Stimulated activated CD8-positive, alpha-beta memory T cell treated with anti-CD3 and anti-CD28 coated beads, Interleukin-2, amount 100 ng/mL, for 1 hour (primary cell): ENCODE measurements around the gene IER3.

Experiments used
- DNase-seq, 2 donors: peaks; one replicate each; pipeline ENCODE4 v3.0.0-alpha.2; 2020; ENCODE audit warnings: low read depth in 2 of 2

Gene IER3

DNA sequence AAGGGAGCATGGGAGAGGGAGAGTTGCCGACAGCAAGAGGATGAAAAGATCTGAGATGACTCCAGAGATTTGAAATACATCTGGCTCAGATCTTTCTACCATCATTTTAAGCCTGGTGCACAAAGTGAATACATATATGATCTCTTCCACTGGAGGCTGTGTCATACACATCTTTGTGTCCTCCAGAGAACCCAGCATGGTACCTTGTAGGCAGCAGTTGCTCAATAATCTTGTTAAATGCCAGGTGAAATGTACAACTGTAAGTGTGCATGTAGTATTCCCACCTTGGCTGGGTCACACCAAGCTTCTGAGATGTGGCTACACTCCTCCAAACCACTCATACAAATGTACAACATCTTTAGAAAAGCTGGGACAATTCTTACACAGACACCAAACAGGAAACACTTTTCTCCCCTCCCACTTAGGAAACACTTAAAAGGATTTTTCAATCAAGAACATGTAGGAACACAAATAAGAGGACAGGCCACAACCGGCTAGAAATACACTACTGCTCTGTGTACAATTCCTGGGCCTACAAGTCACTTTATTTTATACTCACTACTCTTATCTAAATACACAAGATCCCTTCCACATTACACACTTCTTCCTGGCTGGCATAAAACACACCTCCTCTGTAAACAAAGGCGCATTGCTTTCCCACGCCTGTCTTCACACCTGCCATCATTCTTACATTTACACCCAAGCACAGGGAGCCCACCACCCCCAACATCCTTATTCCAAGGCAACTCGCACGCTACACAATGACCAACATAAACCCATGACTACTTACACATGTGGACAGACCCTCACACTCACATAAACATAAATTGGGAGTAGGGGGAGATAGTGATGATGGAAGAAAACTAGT lies 3.8 kb upstream of the IER3 start:
- DNase-seq, result no peak

DNA sequence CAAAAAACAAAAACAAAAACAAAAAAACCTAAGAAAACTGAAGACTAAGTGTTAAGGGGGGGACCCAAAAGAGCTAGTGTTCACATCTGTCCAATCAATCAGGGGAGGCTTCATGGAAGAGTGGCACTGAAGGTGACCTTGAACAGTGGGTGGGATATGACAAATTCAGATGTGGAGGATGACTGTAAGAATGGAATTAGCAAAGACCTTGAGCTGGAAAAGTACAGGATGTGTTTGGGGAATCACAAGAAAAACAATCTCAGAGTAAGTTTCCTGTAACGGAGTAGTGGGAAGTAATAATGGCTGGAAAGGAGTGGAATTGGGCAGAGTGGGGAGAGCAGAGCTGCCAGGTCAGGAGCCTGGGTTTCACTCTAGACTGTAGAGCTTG lies 2.9 kb upstream of the IER3 start:
- DNase-seq, result no peak

GRCh38 chr6:30743099-30744053 lies 971 bp downstream of the IER3 start:
- DNase-seq, result no peak

DNA sequence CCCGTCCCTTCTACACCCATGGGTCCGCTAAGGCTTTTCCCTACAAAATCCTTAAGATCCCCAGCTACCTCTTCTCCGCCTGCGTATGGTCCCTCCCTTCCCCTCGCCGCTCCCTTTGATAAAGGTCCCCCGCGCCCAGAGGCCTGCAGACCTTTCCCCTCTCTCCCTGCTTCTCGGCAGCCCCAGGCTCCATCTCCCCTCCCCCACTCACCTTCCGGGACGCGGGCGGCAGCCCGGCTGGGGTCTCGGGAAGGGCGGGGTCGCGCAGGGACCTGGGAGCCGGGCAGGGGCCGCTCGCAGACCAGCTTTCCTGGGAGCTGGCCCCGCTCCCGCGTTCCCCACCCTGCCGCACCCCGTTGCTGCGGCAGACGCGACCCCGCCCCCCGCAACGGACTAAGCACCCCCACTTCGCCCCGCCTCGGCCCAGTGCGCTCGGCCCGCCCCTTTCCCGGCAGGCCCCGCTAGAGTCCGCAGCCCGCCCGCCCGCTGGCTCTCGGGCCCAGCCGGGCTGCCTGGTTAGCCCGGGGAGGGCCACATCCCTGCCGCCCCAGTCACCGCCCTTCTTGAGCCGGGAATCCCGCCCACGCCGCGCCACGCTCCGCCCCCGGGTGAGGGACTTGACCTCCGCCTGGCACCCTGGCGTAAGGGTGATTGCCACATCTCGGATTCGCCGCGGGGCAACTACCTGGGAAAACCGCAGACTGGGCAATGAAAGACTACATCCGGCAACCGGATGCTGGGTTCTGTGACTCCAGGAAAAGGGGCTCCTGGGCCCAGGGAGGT lies 1.8 kb downstream of the IER3 start, which contains the start of gene FLOT1:
Gene FLOT1 (minus strand): TSS at position 372 of the 783 bp plus-strand sequence. CDS start 498 bp downstream, outside the sequence.
- DNase-seq, result peak; percentile 79 to 83

DNA sequence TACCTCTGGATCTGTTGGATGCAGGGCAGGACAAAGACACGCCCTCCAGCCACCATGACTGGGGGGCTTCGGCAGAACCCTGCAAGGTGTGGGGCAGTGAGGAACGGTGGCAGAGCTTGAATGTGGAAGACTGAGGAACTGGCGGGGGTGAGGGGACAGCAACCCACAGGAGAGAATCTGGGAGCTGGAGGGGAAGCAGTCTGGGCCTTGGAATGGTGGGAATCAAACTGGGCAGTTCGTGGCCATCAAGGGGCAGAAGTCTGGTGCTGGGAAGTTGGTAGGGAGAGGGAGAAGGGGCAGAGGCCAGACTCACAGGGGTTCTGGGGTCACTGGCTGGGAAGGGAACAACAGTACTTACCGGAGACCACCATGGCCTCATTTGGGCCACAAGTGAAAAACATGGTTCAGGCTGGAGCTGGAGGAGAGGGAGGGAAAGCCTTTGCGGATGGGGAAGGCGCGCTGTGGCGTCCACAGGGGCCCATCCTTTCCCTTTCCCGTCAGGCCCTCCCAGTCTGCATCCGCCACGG lies 2.5 kb downstream of the IER3 start:
- no peak for DNase-seq

DNA sequence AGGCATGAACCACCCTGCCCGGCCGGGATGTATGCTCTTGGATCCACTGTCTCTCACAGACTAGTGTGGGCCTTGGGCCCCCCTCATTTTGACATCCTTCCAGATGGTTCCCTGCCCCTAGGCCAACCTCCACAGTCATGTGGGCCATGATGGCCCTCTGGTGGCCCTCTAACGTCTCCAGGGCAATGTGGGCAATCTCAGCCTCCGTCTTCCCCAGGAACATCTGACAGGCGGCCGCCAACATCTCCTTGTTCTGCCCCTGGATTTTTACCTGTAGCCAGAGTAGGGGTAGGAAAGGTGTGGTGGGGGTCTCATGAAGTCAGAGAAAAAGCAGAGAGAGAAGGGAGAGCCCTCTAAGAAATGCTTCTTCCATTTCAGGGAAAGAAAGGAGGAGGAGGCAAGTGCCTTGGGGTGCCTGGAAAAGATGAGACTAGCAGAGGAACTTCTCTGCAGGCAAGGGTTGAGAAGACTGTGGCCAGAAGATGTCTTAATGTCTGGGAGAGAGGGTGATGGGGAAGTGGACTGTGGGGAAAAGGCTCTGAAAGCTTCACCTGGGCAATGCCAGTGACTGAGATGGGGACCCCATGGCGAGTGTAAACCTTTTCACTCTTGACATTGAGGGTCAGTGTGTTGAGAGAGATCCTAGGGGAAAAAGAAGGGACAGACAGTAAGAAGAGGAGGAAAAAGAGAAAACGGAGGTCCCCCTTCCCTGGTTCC lies 3.1 kb downstream of the IER3 start:
- no peak for DNase-seq

GRCh38 chr6:30740540-30740870 lies 3.8 kb downstream of the IER3 start:
- DNase-seq, result no peak

DNA sequence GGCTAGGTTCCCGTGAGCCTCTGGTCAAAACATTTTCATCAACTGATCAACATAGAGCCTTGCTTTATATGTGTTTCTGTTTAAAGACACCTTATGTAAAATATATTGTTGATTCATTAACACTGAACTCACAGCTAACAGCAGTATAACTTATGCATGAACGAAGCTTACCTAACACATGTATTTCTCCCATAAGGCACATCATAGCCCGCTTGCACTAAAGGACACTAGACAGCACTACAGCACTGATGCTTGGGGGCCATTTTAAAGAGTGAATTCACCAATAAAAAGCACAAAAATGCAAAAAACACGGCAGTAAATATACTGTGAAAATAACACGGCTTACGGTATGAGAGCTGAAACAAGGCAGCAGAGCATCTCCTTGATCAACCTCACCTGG lies 5.8 kb downstream of the IER3 start:
- no peak for DNase-seq

DNA sequence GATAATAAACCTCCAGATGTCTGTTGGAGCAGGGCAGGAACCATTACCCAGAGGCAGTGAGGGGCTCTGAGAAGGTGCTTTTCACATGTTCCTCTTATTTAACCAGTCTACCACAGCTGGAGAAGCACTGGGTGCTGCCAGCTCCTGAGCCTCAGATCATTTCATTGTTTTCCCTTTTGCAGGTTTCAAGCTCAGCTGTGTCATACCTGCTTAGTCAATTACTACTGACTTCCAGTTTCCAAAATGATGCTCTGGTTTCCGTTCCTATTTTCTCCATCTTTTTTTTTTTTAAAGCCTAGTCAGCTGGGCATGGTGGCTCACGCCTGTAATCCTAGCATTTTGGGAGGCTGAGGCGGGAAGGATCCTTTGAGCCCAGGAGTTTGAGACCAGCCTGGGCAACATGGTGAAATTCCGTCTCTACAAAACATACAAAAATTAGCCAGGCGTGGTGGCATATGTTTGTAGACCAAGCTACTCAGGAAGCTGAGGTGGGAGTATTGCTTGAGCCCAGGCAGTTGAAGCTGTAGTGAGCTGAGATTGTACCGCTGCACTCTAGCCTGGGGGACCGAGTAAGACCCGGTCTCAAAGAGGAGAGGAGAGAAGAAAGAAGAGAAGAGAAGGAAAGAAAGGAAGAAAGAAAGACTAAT lies 8.6 kb downstream of the IER3 start:
- no peak for DNase-seq

- no peak for DNase-seq
Observed at GRCh38 chr6:30732237-30732943, 12.0 kb downstream of the IER3 start.

DNA sequence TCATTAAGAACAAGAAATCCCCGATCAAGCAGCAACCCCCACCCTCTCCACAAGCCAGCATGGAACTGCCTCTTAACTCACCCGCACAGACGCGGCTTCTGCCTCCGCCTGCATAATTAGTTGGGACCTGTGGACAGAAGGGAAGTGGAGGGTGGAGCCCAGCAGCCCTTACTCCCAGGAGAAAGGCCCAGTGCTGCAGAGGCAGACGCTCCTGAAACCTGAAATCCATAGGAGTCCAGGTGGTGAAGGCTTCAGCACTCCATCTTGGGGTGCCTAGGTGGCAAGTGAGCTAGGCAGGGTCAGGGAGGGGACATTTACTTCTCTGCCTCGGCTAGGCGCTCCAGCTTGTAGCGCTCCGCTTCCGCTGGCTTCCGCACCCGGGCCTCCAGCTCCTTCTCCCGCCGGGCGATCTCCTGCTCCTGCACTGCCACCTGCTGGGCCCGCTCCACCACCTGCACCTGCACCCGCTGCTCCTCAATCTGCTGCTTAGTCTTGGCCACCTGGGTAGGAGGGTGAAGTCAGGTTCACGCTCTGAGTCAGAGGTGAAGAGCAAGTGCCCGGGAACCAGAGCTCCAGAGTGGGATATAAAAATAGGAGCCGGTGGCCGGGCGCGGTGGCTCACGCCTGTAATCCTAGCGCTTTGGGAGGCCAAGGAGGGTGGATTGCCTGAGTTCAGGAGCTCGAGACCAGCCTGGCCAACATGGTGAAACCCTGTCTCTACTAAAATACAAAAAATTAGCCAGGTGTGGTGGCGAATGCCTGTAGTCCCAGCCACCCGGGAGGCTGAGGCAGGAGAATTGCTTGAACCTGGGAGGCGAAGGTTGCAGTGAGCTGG lies 13.5 kb downstream of the IER3 start:
- peak; percentile 60 to 72 for DNase-seq

GRCh38 chr6:30727920-30728553 lies 16.3 kb downstream of the IER3 start:
- no peak for DNase-seq

DNA sequence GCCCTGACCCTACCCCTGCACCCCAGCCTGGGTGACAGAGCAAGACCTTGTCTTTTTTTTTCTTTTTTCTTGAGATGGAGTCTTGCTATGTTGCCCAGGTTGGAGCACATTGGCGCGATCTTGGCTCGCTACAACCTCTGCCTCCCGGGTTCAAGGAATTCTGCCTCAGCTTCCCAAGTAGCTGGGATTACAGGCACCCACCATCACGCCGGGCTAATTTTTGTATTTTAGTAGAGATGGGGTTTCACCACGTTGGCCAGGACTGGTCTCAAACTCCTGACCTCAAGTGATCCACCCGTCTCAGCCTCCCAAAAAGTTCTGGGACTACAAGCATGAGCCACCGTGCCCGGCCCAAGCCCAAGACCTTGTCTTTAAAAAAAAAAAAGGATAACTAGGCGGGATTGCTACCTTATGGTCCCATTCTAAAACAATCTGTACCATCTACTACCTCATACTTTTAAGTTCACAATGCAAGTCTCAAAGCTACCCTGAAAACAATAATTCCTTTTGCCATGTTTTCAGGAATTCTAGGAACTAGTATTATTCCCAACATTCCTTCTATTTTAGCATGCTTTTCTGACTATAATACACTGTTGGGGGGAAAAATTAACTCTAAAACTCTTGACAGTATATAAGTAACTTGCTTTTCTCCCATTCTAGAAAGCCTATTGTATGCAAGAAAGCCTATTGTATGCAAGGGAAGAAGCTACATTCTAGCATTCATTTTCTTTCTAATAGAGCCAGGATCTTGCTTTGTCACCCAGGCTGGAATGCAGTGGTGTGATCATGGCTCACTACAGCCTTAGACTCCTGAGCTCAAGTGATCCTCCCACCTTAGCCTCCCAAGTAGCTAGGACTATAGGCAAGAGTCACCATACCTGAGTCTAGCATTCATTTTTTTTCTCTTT lies 17.6 kb downstream of the IER3 start:
- DNase-seq, result no peak

DNA sequence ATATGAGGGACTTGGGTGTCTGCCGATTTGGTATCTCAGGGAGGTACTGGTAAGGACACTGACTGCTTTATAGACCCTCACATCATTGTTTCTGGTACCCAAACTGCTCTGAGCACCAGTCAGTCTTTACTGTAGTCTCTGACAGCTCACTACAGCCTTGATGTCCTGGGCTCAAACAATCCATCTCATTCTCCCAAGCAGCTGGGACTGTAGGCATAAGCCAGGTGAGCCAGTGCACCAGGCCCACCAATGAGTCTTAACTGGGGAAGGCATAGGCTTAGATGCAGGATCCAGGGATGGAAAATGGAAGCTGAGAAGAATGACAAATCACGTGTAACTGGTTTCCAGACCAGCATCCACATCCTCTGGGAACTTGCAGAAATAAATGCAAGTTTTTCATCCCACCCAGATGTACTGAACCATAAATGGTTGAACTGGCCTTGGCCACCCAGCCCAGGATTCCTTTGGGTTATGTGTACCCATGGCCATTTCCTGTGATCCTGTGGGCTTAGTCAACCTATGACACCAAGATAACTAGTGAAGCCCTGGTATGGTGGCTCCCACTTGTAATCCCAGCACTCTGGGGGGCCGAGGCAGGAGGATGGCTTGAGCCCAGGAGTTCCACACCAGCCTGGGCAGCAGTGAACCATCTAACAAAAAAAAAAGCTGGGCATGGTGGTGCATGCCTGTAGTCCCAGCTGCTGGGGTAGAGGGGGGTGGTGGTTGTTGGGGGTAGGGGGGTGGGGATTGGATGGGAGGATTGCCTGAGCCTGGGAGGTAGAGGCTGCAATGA lies 18.4 kb downstream of the IER3 start:
- DNase-seq, result no peak

DNA sequence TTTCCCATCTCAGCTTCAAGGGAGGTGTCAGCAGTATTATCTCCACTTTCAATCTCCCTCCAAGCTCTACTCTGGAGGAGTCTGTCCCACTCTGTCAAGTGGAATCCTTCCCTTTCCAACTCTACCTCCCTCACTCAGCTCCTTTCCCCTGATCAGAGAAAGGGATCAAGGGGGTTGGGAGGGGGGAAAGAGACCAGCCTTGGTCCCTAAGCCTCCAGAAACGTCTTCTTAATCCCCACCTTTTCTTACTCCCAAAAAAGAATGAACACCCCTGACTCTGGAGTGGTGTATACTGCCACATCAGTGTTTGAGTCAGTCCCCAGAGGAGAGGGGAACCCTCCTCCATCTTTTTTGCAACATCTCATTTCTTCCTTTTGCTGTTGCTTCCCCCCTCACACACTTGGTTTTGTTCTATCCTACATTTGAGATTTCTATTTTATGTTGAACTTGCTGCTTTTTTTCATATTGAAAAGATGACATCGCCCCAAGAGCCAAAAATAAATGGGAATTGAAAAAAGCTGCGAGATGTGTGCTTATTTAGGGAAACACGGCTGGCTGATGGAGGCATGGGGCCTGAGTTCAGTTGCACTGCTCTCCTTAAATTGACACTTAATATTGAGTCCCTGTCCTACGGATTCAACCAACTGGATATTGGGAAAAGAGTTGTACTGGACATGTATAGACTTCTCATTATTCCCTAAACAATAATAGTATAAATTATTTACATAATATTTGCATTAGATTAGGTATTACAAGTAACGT lies 19.3 kb downstream of the IER3 start:
- DNase-seq, result no peak
